Sciatic nerve (tissue), 2 donors: Measurements from ENCODE around the gene ITPRID1. TPM values are rescaled to one million over a fixed set of nuclear protein-coding genes. Genes with fewer than 3 reads are reported as not detected.

Experiments used
- ATAC-seq: fragments of 200-7000 bp; cut with Tn5 transposase; one replicate; pipeline ENCODE4 v1.9.1; 2020; ENCODE audit warnings: mild to moderate bottlenecking, moderate library complexity
- DNase-seq: peaks from one replicate; pipeline ENCODE4 v3.0.0-alpha.2; 2020; ENCODE audit warnings: low spot score
- intact Hi-C: fragments of 100-400 bp; cut with DNase I; formaldehyde crosslinking; loops from one replicate; pipeline ENCODE4 v1.14.2; 2022
- total RNA-seq: library from RNA; stranded (reverse); fragmentation: NEBNext Ultra II Directional; extraction: Animal tissue kit (Norgen Biotek cat#: 25700); gene quantifications from one replicate; pipeline ENCODE4 v1.2.1, GENCODE V29; 2021
- donor health status: DM: no; HTN: no; CAD: no.
- donor health status: DM: no; HTN: no; CAD: no.

ITPRID1 gene
- total RNA-seq, 1 donor from 2014 or later, result not detected

GRCh38 chr7:31595390-31595789, 81.5 kb downstream of the ITPRID1 start:
- ATAC-seq (no peak), DNase-seq (no peak)
- intact Hi-C loops, result no loop called here

GRCh38 chr7:31602041-31602625, 88.2 kb downstream of the ITPRID1 start:
- intact Hi-C loops, result no loop called here

GRCh38 chr7:31603046-31603445, 89.2 kb downstream of the ITPRID1 start:
- intact Hi-C loops, result no loop called here
- ATAC-seq (no peak), DNase-seq (no peak)

More at GRCh38 chr7:31602041-31602625, 88.2 kb downstream of the ITPRID1 start:
- no peak for DNase-seq
- ATAC-seq, result no peak

- ATAC-seq, result no peak
- intact Hi-C loops, result no loop called here
- no peak for DNase-seq
Observed at GRCh38 chr7:31613604-31614003, 99.7 kb downstream of the ITPRID1 start.

GRCh38 chr7:31633467-31633866, 119.6 kb downstream of the ITPRID1 start:
- intact Hi-C loops, result loop anchor here (10.0 kb wide), 1 partner anchor 189 kb away; no protein-coding TSS in a partner anchor
- DNase-seq, result no peak
- ATAC-seq, result no peak

GRCh38 chr7:31633894-31634494, 120.1 kb downstream of the ITPRID1 start:
- DNase-seq (no peak), ATAC-seq (peak; percentile 69)
- intact Hi-C loops, result loop anchor here (10.0 kb wide), 1 partner anchor 189 kb away; no protein-coding TSS in a partner anchor

GRCh38 chr7:31640381-31640780, 126.5 kb downstream of the ITPRID1 start:
- intact Hi-C loops, result no loop called here
- no peak for ATAC-seq

GRCh38 chr7:31642681-31643115, 128.8 kb downstream of the ITPRID1 start:
- peak; percentile 39 for ATAC-seq
- DNase-seq, result no peak
- intact Hi-C loops, result no loop called here

More at GRCh38 chr7:31640381-31640780, 126.5 kb downstream of the ITPRID1 start:
- no peak for DNase-seq

GRCh38 chr7:31646942-31647341, 133.1 kb downstream of the ITPRID1 start:
- ATAC-seq (no peak), DNase-seq (no peak)
- intact Hi-C loops, result no loop called here

GRCh38 chr7:31647511-31647910, 133.6 kb downstream of the ITPRID1 start:
- ATAC-seq, result no peak
- no peak for DNase-seq

GRCh38 chr7:31648288-31648687, 134.4 kb downstream of the ITPRID1 start:
- intact Hi-C loops, result no loop called here
- ATAC-seq (no peak), DNase-seq (no peak)

More at GRCh38 chr7:31647511-31647910, 133.6 kb downstream of the ITPRID1 start:
- intact Hi-C loops, result no loop called here

GRCh38 chr7:31648880-31649279, 135.0 kb downstream of the ITPRID1 start:
- ATAC-seq (no peak), DNase-seq (no peak)
- intact Hi-C loops, result no loop called here

GRCh38 chr7:31651234-31652062, 137.6 kb downstream of the ITPRID1 start:
- no peak for ATAC-seq
- DNase-seq, result no peak
- intact Hi-C loops, result no loop called here

- intact Hi-C loops, result no loop called here
- ATAC-seq (no peak), DNase-seq (no peak)
Observed at GRCh38 chr7:31652063-31652326, 138.1 kb downstream of the ITPRID1 start.

- DNase-seq, result no peak
- intact Hi-C loops, result no loop called here
- no peak for ATAC-seq
Observed at GRCh38 chr7:31663072-31663471, 149.2 kb downstream of the ITPRID1 start.

GRCh38 chr7:31664890-31665289, 151.0 kb downstream of the ITPRID1 start:
- ATAC-seq, result no peak
- intact Hi-C loops, result no loop called here
- DNase-seq, result no peak

GRCh38 chr7:31665546-31665945, 151.7 kb downstream of the ITPRID1 start:
- no peak for ATAC-seq
- intact Hi-C loops, result no loop called here

GRCh38 chr7:31669461-31669860, 155.6 kb downstream of the ITPRID1 start:
- intact Hi-C loops, result no loop called here
- DNase-seq, result no peak
- no peak for ATAC-seq

More at GRCh38 chr7:31665546-31665945, 151.7 kb downstream of the ITPRID1 start:
- DNase-seq, result no peak

- intact Hi-C loops, result no loop called here
- no peak for DNase-seq
- no peak for ATAC-seq
Observed at GRCh38 chr7:31679574-31680305, 165.8 kb downstream of the ITPRID1 start.
